HepG2 (cell line): Measurements from ENCODE around the gene IRF3. TPM values are rescaled to one million over a fixed set of nuclear protein-coding genes. Genes with fewer than 3 reads are reported as not detected.

Experiments used
- ARNT ChIP-seq: fragments of 450-650 bp; IDR thresholded peaks from 2 replicates; pipeline ENCODE4 v1.6.1; 2017
- CHD4 ChIP-seq: fragments of 200-600 bp; sonication (generic); IDR thresholded peaks from 2 replicates; pipeline ENCODE4 v1.7.0; 2017; ENCODE audit warnings: mild to moderate bottlenecking, low read length, borderline replicate concordance
- GFI1 ChIP-seq: sonication (generic); formaldehyde crosslinking; IDR thresholded peaks from 2 replicates; pipeline ENCODE4 v1.5.0; 2020; ENCODE audit warnings: missing genetic modification reagents, mild to moderate bottlenecking, borderline replicate concordance
- HNRNPK ChIP-seq: fragments of 200-400 bp; formaldehyde crosslinking; IDR thresholded peaks from 2 replicates; pipeline ENCODE4 v1.6.1; 2018; ENCODE audit warnings: low read length, low read depth, moderate library complexity, mild to moderate bottlenecking; ENCODE audit not compliant: poor library complexity, severe bottlenecking
- HOXA9 ChIP-seq: sonication (generic); formaldehyde crosslinking; IDR thresholded peaks from 2 replicates; pipeline ENCODE4 v1.8.1; 2022; ENCODE audit warnings: missing genetic modification reagents, mild to moderate bottlenecking, moderate library complexity, borderline replicate concordance
- KDM4B ChIP-seq: sonication (generic); formaldehyde crosslinking; IDR thresholded peaks from 2 replicates; pipeline ENCODE4 v1.4.0; 2020; ENCODE audit warnings: missing genetic modification reagents
- MXD1 ChIP-seq: sonication (generic); formaldehyde crosslinking; IDR thresholded peaks from 2 replicates; pipeline ENCODE4 v1.4.0; 2020; ENCODE audit warnings: mild to moderate bottlenecking, missing genetic modification reagents
- STAG1 ChIP-seq: sonication (generic); formaldehyde crosslinking; IDR thresholded peaks from 2 replicates; pipeline ENCODE4 v1.4.0; 2020; ENCODE audit warnings: missing genetic modification reagents
- TBP ChIP-seq: sonication (generic); formaldehyde crosslinking; IDR thresholded peaks from 2 replicates; pipeline ENCODE4 v1.5.0; 2020; ENCODE audit warnings: missing genetic modification reagents
- TFDP2 ChIP-seq: sonication (generic); formaldehyde crosslinking; IDR thresholded peaks from 2 replicates; pipeline ENCODE4 v1.4.0; 2020; ENCODE audit warnings: missing genetic modification reagents
- TRAFD1 ChIP-seq: sonication (generic); formaldehyde crosslinking; IDR thresholded peaks from 2 replicates; pipeline ENCODE4 v1.5.1; 2020; ENCODE audit warnings: missing genetic modification reagents, mild to moderate bottlenecking, borderline replicate concordance
- ZFY ChIP-seq: sonication (generic); formaldehyde crosslinking; IDR thresholded peaks from 2 replicates; pipeline ENCODE4 v1.4.0; 2020; ENCODE audit warnings: missing genetic modification reagents
- ZNF362 ChIP-seq: sonication (generic); formaldehyde crosslinking; IDR thresholded peaks from 2 replicates; pipeline ENCODE4 v1.4.0; 2020; ENCODE audit warnings: missing genetic modification reagents, mild to moderate bottlenecking, borderline replicate concordance
- ZNF512 ChIP-seq: sonication (generic); formaldehyde crosslinking; IDR thresholded peaks from 2 replicates; pipeline ENCODE4 v1.4.0; 2020; ENCODE audit warnings: mild to moderate bottlenecking, missing genetic modification reagents
- ZNF552 ChIP-seq: sonication (generic); formaldehyde crosslinking; IDR thresholded peaks from 2 replicates; pipeline ENCODE4 v1.9.0; 2022; ENCODE audit warnings: missing genetic modification reagents, mild to moderate bottlenecking, borderline replicate concordance
- ZNF577 ChIP-seq: sonication (generic); formaldehyde crosslinking; IDR thresholded peaks from 2 replicates; pipeline ENCODE4 v1.4.0; 2020; ENCODE audit warnings: mild to moderate bottlenecking, low read depth, missing genetic modification reagents, borderline replicate concordance
- ZNF678 ChIP-seq: sonication (generic); formaldehyde crosslinking; IDR thresholded peaks from 2 replicates; pipeline ENCODE4 v1.4.0; 2020; ENCODE audit warnings: mild to moderate bottlenecking, missing genetic modification reagents
- ZNF713 ChIP-seq: sonication (generic); formaldehyde crosslinking; IDR thresholded peaks from 2 replicates; pipeline ENCODE4 v1.4.0; 2020; ENCODE audit warnings: mild to moderate bottlenecking, missing genetic modification reagents
- polyA plus RNA-seq, 8 experiments: library from polyadenylated mRNA; depleted of rRNA in 3 of 8; stranded (reverse) in 7 of 8; unstranded in 1 of 8; fragments of >200 nt; fragmentation: Illumina TruSeq in 4 of 8; extraction: Trizol in 4 of 8; gene quantifications; 2 replicates each; pipeline versions ENCODE4 v1.2.1 to v1.2.3, GENCODE V29; 2011 to 2016; ENCODE audit warnings: low read depth in 4 of 8, missing spikeins in 1 of 8, mixed read lengths in 1 of 8; ENCODE audit not compliant: insufficient read depth in 1 of 8
- total RNA-seq, 5 experiments: library from RNA; depleted of rRNA; stranded (reverse); fragments of >200 nt; fragmentation: Illumina TruSeq; extraction: Trizol; gene quantifications; 2 replicates each; pipeline ENCODE4 v1.2.3, GENCODE V29; 2016; ENCODE audit warnings: low read depth in 1 of 5
- TF ChIP-seq, protein P1 (sequence below): sonication (generic); formaldehyde crosslinking; IDR thresholded peaks from 2 replicates; pipeline ENCODE4 v1.4.0; 2020; ENCODE audit warnings: missing genetic modification reagents
- TF ChIP-seq, protein P2 (sequence below): sonication (generic); formaldehyde crosslinking; IDR thresholded peaks from 2 replicates; pipeline ENCODE4 v1.4.0; 2020; ENCODE audit warnings: mild to moderate bottlenecking, missing genetic modification reagents

Gene IRF3
- total and polyA plus RNA-seq, 2 of the 13 experiments (the other 11 are each of a cell fraction or from before 2014, with no cell fraction given): 61.9 to 65.5 TPM

DNA sequence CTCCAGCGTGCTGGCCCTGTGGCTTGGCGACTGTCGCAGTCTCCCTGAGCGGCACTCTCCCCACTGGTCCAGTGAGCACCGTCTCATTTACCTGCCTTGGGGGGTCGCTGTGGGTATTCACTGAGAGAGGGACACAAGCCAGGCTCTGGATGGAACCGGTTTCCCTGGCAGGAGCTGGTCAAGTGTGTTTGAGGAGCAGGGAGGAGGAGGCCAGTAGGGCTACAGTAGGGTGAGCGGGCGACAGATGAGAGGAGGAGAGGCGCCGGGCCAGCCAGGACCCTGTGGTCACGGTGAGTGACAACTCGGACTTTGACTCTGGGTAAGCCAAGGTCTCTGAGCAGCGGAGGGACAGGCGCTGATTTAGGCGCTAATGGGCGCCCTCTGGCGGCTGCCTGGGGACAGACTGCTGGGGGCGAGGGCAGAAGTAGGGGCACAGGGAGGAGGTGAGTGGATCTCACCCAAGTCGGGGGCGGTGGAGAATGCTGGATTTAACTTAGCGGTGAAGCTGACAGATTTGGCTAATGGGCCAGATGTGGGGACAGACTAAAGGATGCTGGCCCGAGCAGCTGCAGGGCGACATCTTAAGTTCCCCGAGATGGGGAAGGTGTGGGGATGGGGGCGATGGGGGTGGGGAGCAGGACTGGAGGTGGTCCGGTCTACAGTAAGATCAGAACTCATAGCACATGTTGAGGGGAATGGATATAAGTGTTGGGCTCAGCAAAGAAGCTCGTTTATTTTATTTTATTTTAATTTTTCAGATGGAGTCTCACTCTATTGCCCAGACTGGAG lies 6.7 kb upstream of the IRF3 start (continued):
- peak; percentile 62; the same call in 1 of the 2 replicates for TF ChIP-seq TFDP2
- TF ChIP-seq HNRNPK: no peak
- peak; percentile 42; the same call in 1 of the 2 replicates for TF ChIP-seq KDM4B
- TF ChIP-seq HOXA9 (CRISPR knock-in tag): no peak
- TF ChIP-seq GFI1 (CRISPR knock-in tag): peak; percentile 92
- peak; percentile 50; the same call in 1 of the 2 replicates for TF ChIP-seq MXD1 (CRISPR knock-in tag)
- no peak for TF ChIP-seq ZNF577 (CRISPR knock-in tag)
- no peak for TF ChIP-seq ARNT
- no peak for TF ChIP-seq ZNF552 (CRISPR knock-in tag)
- peak; percentile 45; the same call in 1 of the 2 replicates for TF ChIP-seq ZFY
- TF ChIP-seq, protein P1, sequence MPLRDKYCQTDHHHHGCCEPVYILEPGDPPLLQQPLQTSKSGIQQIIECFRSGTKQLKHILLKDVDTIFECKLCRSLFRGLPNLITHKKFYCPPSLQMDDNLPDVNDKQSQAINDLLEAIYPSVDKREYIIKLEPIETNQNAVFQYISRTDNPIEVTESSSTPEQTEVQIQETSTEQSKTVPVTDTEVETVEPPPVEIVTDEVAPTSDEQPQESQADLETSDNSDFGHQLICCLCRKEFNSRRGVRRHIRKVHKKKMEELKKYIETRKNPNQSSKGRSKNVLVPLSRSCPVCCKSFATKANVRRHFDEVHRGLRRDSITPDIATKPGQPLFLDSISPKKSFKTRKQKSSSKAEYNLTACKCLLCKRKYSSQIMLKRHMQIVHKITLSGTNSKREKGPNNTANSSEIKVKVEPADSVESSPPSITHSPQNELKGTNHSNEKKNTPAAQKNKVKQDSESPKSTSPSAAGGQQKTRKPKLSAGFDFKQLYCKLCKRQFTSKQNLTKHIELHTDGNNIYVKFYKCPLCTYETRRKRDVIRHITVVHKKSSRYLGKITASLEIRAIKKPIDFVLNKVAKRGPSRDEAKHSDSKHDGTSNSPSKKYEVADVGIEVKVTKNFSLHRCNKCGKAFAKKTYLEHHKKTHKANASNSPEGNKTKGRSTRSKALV: peak; percentile 76; the same call in 1 of the 2 replicates
- peak; percentile 68 for TF ChIP-seq STAG1 (CRISPR knock-in tag)
- TF ChIP-seq, protein P2, sequence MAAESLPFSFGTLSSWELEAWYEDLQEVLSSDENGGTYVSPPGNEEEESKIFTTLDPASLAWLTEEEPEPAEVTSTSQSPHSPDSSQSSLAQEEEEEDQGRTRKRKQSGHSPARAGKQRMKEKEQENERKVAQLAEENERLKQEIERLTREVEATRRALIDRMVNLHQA (CRISPR knock-in tag): no peak
- TF ChIP-seq CHD4: no peak
- no peak for TF ChIP-seq TRAFD1 (CRISPR knock-in tag)
- peak; percentile 48; the same call in 1 of the 2 replicates for TF ChIP-seq ZNF362 (CRISPR knock-in tag)
- no peak for TF ChIP-seq ZNF713 (CRISPR knock-in tag)
- peak; percentile 87; the same call in 1 of the 2 replicates for TF ChIP-seq TBP (CRISPR knock-in tag)
- TF ChIP-seq ZNF678: no peak
- no peak for TF ChIP-seq ZNF512 (CRISPR knock-in tag)
